Left lung (tissue), 10 donors: ENCODE results near the gene TM4SF5. TPM values are rescaled to one million over a fixed set of nuclear protein-coding genes. Genes with fewer than 3 reads are reported as not detected.
A peak's percentile ranks its signal among the peaks of the same experiment; 100 is the strongest.

Experiments
- ATAC-seq: fragments of 200-7000 bp; cut with Tn5 transposase; one replicate; pipeline ENCODE4 v1.9.1; 2020; ENCODE audit warnings: moderate library complexity
- DNase-seq, 4 donors: peaks; one replicate each; pipeline ENCODE4 v3.0.0-alpha.2; 2013 to 2020
- H3K27ac ChIP-seq, 2 donors: fragments of 200-600 bp; sonication (generic) in 1 of 2; one replicate each; pipeline versions ENCODE4 v1.5.0 to v1.8.0; 2020 to 2021
- H3K27me3 ChIP-seq, 2 donors: fragments of 200-600 bp; sonication (generic) in 1 of 2; one replicate each; pipeline versions ENCODE4 v1.5.0 to v1.8.0; 2020 to 2021
- H3K36me3 ChIP-seq, 2 donors: fragments of 200-600 bp; sonication (generic) in 1 of 2; one replicate each; pipeline versions ENCODE4 v1.5.0 to v1.8.0; 2020 to 2021
- H3K4me1 ChIP-seq, 2 donors: fragments of 200-600 bp; one replicate each; pipeline ENCODE4 v1.8.0; 2021
- H3K4me3 ChIP-seq, 2 donors: fragments of 200-600 bp; sonication (generic) in 1 of 2; one replicate each; pipeline versions ENCODE4 v1.5.0 to v1.8.0; 2020 to 2021; ENCODE audit warnings: mild to moderate bottlenecking in 1 of 2
- H3K9me3 ChIP-seq, 2 donors: fragments of 200-600 bp; sonication (generic) in 1 of 2; one replicate each; pipeline versions ENCODE4 v1.5.0 to v1.8.0; 2020 to 2021
- CTCF ChIP-seq, 2 donors: fragments of 200-600 bp; sonication (generic) in 1 of 2; IDR thresholded peaks; one replicate each; pipeline versions ENCODE4 v1.5.0 to v1.8.0; 2021; ENCODE audit warnings: antibody characterized with exemption in 2 of 2
- intact Hi-C, 2 donors: fragments of 100-400 bp; cut with DNase I; formaldehyde crosslinking; loops; one replicate each; pipeline versions ENCODE4 v1.11.2 to v1.14.2; 2022
- polyA plus RNA-seq, 6 donors: library from polyadenylated mRNA; unstranded; fragments of 120-200 nt; gene quantifications; one replicate each; pipeline ENCODE4 v1.2.1, GENCODE V29; 2013; ENCODE audit not compliant: insufficient read length in 6 of 6
- total RNA-seq, 2 donors: library from RNA; stranded (reverse); fragmentation: NEBNext Ultra II Directional; extraction: Animal tissue kit (Norgen Biotek cat#: 25700); gene quantifications; one replicate each; pipeline ENCODE4 v1.2.1, GENCODE V29; 2021
- donor health status: DM: no; HTN: yes; CAD: no.
- donor health status: DM: no; HTN: no; CAD: no.

TM4SF5 gene
- total and polyA plus RNA-seq, 8 donors: not detected

DNA sequence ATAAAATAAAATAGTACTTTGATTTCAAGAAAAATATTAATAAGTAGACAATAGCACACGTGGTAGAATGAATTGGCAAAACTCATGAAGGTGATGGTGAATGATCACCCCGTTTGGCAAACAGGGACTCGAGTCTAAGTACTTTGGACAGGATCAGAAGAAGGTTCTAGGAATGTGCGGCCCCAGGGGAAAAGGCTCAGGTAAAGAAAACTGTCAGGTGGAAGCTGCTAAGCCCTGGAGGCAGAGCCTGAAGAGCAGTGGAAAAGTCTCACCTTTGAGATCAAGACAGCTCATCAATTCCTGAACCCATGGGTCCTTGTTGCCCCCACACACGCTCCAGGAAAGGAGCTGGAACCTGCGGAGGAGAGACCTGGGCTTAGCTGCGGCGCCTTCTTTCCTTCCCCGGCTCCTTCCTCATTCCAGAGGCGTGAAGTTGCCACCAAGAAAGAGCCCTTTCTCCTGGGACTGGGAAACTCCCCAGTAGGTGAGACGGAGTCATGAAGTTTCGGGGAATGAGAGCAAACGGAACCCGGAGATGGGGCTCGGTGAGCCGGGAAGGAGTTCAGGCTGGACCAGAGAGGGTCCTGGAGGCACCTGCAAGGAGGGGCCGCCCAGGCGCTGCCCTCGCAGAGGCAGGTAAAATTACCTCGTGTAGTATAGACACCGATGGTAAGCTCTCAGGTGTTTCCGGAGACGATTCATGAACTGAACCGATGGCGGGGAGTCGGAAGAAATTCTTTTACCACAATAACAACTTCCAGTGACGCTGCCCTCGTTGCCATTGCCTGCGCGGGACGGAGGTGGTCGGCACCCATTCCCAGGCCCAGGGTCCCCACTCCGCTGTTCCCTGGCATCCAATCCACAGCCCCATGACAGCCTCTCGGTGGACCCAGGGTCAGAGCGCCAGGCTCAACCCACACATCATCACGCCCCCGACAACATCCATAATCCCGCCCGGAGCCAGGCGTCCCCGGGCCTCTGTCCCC lies 33.3 kb upstream of the TM4SF5 start:
- Histone ChIP-seq H3K36me3 (peaks cover 0 to 28% of the 10 kb centered on the region in 2 donors), H3K4me1 (peaks cover 7 to 62% of the 10 kb centered on the region in 2 donors), H3K4me3 (peak overlapping the region; percentile 79 to 89), H3K9me3 (no peaks in the 10 kb centered on the region), H3K27ac (peak overlapping the region; percentile 78 to 88), H3K27me3 (peaks cover 0 to 17% of the 10 kb centered on the region in 2 donors)
- ATAC-seq (peak; percentile 61), DNase-seq (no peak)
- intact Hi-C loops: no loop called here
- TF ChIP-seq CTCF (IDR thresholded peaks at IDR 0.05): no peak

DNA sequence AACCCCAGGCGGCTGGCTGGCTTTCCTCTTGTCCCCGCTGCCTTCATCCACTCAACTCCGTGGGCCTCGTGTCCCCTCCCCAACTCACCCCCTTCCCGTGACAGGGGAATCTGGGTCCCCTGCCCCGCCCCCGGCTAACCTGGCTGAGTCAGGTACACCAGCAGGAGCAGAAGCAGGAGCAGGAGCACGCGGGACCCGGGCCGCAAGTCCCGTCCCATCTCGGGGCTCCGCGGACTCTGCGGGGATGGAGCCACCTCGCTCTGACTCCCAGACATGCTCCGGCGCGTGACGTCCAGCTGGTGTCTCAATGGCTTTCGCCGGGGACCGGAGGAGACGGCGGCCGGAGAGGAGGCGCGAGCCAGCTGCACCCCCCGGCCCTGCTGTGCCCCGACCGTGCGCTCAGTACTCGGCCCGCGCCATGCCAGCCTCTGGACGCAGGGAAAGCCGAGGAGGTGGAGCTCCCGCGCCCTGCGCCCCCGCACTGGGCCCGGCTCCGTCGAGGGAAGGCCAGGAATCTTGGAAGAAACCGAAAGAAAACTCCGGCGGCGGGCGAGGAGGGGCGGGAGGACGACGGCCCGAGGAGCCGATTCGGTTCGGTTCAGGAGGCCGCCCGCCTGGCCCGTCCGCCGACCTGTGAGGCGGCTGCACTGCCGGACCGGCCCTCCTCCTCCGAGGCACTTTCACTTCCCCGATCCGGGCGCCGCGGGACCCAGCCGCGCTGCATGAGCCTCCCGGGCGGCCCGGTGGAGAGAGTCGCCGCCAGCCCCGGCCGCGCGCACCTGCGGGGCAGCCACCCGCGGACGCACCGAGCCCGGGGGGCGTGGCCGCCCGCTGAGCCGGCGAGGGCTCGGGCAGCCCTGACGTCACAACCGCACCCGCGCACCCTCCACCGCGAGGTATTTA lies 32.3 kb upstream of the TM4SF5 start, which contains the start of the genes CXCL16 and ZMYND15:
Gene CXCL16 (minus strand): TSS at position 807 of the 903 bp plus-strand sequence. CDS start 589 bp downstream, at position 218.
Gene ZMYND15 (plus strand): TSS at position 712 of the 903 bp plus-strand sequence. CDS start 716 bp downstream, outside the sequence.
- peak in 3 of 4 donors; percentile 66 to 94 (median 68) for DNase-seq
- H3K4me3 ChIP-seq: peak within 1 kb of the TSS; percentile 79 to 89
- peaks cover 0 to 27% of the 10 kb centered on the region in 2 donors for H3K27me3 ChIP-seq
- peaks cover 7 to 53% of the 10 kb centered on the region in 2 donors for H3K4me1 ChIP-seq
- no peaks in the 10 kb centered on the region for H3K9me3 ChIP-seq
- H3K27ac ChIP-seq: peak within 1 kb of the TSS; percentile 78 to 88
- intact Hi-C loops: no loop called here
- ATAC-seq: peak; percentile 80
- peaks cover 0 to 18% of the 10 kb centered on the region in 2 donors for H3K36me3 ChIP-seq
- no peak for TF ChIP-seq CTCF (IDR thresholded peaks at IDR 0.05)

GRCh38 chr17:4740025-4740351 lies 31.7 kb upstream of the TM4SF5 start:
- peak overlapping the region; percentile 79 to 89 for H3K4me3 ChIP-seq
- H3K36me3 ChIP-seq: peaks cover 0 to 12% of the 10 kb centered on the region in 2 donors
- H3K4me1 ChIP-seq: peaks cover 7 to 51% of the 10 kb centered on the region in 2 donors
- TF ChIP-seq CTCF (IDR thresholded peaks at IDR 0.05): no peak
- intact Hi-C loops: no loop called here
- H3K27ac ChIP-seq: peak overlapping the region in 1 of 2 donors; percentile 88
- DNase-seq (no peak), ATAC-seq (no peak)
- H3K27me3 ChIP-seq: peaks cover 0 to 33% of the 10 kb centered on the region in 2 donors
- no peaks in the 10 kb centered on the region for H3K9me3 ChIP-seq

- DNase-seq (no peak), ATAC-seq (no peak)
- no peak for TF ChIP-seq CTCF (IDR thresholded peaks at IDR 0.05)
- H3K4me3 ChIP-seq: peak overlapping the region in 1 of 2 donors; percentile 89
- no peak overlapping the region for H3K27ac ChIP-seq
- H3K9me3 ChIP-seq: no peaks in the 10 kb centered on the region
- intact Hi-C loops: no loop called here
- peaks cover 0 to 39% of the 10 kb centered on the region in 2 donors for H3K27me3 ChIP-seq
- H3K36me3 ChIP-seq: peaks cover 0 to 6% of the 10 kb centered on the region in 2 donors
- peaks cover 7 to 48% of the 10 kb centered on the region in 2 donors for H3K4me1 ChIP-seq
Measured at GRCh38 chr17:4740584-4740983, 31.1 kb upstream of the TM4SF5 start.
